Inflammatory macrophage treated with lipopolysaccharide for 4 hours (primary cell): ENCODE measurements around the gene TNFAIP2.

Experiments
- DNase-seq: peaks from one replicate; pipeline ENCODE4 v3.0.0-alpha.2; 2020

TNFAIP2 gene

DNA sequence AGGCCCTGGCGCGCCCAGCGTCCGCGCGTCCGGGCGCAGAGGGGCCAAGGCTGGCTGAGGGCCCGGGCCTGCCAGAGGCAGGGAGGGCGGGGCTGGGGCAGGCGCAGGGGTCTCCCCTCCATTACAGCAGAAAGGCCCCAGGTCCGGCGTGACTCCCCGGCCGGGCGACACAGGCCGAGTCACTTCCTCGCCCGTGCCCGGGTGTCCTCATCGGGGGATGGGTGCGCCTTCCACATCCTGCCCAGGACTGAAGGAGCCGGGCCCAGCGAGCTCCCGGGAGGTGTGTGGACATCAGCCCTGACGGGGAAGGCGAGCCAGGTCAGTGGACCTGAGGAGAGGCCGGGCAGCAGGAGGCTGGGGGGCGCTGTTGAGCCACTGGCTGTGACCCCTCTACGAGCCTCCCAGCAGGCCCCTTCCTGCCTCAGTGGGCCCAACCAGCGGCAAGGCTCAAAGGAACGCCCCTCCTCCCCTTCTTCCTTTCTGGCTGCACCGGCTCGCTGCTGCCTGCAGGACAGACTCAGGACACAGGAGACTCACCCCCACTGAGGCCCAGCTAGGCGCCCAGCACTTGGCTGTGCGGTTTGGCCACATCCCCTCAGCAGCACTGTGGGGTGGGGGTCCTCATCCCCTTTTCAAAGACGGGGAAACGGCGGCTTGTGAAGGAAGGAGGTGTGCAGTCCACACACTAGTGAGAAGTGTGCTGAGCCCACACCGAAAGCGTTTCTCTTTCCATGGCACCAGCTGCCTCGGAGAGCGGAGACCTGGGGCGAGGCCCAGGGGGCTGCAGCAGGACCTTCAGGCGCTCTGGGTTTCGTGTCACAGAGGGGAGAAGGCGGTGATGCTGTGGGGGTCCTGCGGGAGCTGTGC, 606 bp downstream of the TNFAIP2 start:
- DNase-seq: peak; percentile 77

DNA sequence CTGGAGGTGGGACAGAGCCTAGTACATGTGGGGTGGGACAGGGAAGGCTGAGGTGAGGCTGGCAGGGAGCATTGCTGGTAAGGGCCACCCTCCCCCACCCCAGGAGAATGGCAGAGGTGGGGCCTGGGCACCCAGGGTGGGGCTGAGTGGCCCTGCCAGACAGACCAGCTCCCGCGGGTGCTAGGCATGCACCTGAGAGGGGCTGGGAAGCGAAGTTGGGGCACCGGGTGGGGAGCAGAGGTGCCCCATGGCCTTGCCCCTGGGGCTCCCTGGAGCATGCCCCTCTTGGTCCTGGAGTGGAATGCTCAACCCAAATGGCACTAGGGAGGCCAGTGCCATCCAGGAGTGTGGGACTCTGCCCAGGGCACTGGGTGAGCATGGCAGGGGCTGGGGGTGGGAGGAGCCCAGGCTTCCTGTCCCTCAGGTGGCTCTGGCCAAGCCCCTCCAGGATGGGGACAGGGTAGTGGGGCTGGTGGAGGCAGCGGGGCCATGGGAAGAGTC, 1.3 kb downstream of the TNFAIP2 start:
- DNase-seq: no peak

DNA sequence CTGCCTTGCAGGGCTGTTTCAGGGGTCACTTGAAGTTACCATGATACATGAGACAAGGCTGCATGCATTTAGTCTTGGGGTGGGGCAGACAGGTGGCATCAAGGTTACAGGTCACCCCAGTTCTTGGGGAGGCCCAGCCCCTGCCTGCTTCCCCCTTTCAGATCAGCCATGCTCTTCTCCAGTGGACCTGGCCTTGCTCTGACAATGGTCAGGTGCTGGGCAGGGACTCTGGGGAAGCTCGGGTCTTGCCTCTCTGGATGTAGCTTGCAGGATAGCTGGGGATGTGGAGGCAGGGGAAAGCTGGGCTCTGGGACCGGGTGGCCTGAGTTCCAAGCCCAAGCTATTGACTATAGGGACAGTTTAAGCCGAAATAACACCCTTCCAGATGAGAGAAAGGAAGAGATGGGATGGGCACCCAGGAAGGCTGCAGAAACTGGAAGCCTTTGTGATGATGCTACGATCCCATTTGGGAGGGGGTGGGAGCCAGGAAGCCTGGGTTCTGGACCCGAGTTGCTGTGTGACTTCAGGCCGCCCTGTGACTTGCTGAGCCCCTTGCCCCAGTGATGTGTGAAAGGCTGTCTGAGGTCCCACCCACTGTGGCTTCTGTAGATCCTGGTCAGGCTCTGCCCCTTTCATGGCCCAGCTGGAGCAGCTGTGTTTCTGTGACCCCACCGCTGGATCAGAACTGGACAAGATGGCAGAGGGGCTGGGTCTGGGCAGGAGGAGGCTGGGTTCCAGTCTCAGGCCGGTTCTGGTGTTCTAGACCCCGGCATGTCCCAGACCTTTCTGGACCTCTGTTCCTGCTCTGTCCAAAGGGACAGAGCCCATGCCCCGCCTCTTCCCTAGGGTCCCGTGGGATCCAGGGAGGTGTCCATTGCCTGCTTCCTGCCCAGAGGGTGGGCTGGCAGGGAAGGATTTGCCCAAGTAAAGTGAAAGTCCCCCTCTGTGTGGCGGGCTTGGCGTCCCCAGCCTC, 2.1 kb downstream of the TNFAIP2 start:
- no peak for DNase-seq

DNA sequence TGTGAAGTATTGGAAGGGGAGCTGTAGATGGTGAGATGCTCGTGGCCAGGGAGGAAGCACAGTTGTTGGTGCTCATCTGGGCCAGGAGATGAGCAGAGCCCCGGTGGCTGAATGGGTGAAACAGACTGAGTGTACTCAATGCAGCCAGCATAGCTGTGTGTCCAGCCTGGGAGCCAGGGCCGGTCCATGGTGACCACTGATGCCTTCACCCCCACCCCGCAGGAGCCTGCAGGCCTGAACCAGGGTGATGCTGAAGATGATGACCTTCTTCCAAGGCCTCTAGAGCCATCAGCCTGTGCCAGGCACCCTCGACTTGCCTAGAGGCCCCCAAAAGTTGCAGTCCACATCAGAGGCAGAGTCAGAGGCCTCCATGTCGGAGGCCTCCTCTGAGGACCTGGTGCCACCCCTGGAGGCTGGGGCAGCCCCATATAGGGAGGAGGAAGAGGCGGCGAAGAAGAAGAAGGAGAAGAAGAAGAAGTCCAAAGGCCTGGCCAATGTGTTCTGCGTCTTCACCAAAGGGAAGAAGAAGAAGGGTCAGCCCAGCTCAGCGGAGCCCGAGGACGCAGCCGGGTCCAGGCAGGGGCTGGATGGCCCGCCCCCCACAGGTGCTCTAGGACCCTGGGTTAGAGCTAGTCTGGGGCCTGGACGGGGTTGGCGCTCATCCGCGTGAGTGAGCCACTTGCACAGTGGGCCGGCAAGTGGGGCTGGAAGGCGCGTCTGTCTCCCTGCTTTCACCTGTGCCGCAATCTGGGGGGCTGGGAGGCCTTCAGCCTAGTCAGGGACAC, 3.0 kb downstream of the TNFAIP2 start:
- DNase-seq: no peak

DNA sequence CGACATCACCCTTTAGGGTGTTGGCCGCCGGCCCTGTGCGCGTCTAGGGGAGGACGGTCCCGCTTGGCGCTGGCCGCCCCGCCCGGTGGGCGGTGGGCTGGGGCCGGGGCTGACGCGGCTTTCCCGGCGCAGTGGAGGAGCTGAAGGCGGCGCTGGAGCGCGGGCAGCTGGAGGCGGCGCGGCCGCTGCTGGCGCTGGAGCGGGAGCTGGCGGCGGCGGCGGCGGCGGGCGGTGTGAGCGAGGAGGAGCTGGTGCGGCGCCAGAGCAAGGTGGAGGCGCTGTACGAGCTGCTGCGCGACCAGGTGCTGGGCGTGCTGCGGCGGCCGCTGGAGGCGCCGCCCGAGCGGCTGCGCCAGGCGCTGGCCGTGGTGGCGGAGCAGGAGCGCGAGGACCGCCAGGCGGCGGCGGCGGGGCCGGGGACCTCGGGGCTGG, 3.6 kb downstream of the TNFAIP2 start:
- DNase-seq: no peak

DNA sequence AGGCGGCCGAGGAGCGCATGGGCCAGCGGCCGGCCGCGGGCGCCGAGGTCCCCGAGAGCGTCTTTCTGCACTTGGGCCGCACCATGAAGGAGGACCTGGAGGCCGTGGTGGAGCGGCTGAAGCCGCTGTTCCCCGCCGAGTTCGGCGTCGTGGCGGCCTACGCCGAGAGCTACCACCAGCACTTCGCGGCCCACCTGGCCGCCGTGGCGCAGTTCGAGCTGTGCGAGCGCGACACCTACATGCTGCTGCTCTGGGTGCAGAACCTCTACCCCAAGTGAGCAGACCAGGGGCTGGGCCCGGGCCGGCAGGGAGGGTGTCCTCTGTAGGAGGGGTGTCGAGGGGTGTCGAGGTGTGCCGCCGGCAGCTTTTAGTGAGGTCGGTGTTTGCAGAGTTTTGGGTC, 4.1 kb downstream of the TNFAIP2 start:
- DNase-seq: no peak

DNA sequence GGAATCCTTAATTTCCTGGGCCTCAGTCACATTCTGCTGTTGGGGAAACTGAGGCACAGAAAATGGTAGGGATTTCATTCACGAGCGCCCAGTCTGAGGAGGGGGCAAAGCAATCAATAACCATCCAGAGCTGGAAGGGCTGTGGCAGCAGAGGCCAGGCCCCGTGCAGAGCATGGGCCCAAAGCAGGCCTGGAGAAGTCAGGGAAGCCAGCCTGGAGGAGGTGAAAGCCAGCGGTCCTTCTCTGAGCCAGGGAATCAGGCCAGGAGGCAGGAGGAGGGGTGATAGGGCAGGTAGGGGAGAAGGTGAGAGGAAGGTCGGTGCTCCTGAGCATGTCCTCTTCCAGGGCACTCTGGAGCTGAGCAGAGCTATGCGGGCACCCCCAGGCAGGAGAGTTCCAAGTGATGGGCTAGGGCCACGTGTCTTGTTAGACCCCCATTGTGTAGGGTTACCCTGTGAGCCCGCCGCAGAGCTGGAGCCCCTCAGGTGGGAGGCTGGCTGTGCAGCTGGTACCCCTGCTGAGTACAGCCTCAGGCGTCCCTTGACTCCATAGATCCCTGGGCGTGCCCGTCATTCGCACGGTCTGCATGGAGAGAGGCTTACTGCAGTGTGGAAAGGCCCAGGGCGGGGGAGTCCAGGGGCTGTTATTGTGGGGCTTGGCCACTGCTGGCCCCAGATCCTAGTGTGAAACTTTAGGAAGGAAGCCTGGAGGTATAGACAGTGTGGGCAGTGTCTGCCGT, 4.8 kb downstream of the TNFAIP2 start:
- no peak for DNase-seq

DNA sequence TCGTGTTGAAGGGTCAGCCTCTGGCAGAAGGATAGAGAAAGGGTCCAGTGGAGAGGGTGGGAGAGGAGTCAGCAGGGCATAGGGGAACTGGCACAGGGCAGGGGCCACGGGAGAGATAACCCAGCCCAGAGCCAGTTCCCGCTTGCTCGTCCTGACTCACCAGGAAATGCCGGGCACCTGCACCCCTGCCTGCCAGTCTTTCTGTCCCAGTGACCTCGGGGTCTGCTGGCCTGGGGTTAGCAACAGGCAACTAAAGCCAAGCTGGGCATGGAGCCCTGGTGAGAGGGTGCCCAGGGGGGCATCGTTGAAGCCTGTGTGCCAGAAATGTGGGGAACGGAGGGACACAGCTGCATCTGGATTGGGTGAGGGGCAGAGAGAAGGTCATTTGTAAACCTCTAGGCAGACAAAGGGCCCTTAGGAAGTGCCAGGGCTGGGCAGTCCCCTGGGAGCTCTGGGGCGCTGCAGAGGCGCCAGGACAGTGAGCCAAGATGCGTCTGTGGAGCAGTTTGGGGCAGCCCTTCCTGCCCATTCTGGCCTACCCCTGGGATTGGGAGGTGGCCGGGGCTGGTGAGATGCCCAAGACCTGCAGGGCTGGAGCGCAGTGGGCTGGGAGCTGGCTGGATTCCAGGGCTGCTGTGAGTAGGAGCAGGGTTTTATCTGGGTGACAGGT, 5.5 kb downstream of the TNFAIP2 start:
- no peak for DNase-seq

DNA sequence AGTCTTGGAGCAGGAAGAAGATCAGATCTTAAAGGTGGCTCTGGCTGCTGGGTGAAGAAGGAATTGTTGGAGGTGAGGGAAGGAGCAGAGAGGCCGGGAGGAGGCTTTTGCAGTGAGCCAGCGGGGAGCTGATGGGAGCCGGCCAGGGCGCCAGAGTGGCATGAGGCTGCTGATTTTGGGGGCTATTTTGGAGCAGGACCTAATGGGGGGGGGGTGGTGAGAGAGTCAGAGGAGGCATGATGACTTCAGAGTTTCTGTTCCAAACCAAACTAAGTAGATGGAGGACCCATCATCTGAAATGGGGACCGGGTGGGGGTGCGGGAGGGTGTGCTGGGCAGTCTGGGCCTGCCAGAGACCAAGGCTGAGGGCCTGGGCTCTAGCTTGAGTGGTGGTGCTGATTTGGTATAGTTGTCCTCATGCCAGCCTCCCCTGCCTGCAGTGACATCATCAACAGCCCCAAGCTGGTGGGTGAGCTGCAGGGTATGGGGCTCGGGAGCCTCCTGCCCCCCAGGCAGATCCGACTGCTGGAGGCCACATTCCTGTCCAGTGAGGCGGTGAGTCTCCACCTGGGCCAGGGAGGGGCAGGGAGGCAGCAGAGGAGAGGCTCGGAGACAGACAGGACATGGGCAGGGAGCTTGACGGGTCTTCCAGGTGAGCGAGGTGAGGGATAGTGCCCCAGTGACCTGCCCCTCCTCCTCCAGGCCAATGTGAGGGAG, 6.2 kb downstream of the TNFAIP2 start:
- DNase-seq: no peak

DNA sequence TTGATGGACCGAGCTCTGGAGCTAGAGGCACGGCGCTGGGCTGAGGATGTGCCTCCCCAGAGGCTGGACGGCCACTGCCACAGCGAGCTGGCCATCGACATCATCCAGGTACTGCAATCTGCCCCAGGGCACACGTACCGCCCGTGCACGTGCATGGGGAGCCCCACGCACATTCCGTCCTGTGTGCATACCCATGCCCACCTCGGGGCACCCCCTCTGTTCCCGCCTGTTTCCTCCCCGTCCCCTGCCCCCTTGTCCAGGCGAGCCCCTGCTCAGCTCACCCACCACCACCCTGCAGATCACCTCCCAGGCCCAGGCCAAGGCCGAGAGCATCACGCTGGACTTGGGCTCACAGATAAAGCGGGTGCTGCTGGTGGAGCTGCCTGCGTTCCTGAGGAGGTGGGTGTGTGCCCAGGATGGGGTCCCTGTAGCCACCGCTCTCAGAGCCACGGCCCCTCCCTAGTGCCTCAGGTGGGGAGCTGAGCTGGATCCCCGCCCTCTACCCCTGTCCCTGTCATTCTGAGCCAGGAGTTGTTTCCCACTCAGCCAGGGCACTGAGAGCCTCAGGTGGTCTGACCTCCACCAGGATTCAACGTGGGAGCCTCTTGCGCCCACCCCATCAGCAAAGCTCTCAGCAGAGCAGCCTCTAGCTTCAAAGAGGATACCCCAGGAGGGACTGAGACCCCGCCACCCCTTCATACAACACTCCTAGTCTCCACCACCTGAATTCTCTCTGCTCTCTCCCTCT, 6.9 kb downstream of the TNFAIP2 start:
- no peak for DNase-seq

DNA sequence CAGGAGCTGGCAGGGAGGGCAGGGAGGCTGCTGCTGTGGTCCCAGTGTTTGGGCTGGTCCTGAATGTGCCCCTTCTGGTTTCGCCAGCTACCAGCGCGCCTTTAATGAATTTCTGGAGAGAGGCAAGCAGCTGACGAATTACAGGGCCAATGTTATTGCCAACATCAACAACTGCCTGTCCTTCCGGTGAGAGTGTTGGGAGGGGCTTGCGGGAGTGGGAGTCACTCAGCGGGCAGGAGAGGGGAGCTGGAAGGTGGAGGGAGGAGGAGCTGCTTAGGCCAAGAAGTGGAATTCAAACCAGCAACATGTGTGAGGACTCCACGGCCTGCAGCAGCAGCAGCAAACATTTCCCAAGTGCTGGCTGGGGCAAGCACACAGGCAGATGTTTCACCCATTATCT, 7.7 kb downstream of the TNFAIP2 start:
- no peak for DNase-seq

DNA sequence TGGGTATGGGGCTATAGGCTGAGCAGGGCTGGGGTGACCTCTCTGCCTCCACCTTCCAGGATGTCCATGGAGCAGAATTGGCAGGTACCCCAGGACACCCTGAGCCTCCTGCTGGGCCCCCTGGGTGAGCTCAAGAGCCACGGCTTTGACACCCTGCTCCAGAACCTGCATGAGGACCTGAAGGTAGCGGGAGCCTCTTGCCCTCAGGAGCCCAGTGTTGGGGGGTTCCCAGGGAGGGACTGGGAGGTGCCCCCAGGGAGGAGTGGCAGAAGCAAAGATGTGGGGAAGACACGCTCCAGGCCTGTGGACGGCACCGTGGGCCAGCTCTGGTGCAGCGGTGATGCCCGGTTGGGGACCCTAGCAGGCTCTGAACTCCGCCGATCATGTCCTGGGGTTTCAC, 8.3 kb downstream of the TNFAIP2 start:
- no peak for DNase-seq

DNA sequence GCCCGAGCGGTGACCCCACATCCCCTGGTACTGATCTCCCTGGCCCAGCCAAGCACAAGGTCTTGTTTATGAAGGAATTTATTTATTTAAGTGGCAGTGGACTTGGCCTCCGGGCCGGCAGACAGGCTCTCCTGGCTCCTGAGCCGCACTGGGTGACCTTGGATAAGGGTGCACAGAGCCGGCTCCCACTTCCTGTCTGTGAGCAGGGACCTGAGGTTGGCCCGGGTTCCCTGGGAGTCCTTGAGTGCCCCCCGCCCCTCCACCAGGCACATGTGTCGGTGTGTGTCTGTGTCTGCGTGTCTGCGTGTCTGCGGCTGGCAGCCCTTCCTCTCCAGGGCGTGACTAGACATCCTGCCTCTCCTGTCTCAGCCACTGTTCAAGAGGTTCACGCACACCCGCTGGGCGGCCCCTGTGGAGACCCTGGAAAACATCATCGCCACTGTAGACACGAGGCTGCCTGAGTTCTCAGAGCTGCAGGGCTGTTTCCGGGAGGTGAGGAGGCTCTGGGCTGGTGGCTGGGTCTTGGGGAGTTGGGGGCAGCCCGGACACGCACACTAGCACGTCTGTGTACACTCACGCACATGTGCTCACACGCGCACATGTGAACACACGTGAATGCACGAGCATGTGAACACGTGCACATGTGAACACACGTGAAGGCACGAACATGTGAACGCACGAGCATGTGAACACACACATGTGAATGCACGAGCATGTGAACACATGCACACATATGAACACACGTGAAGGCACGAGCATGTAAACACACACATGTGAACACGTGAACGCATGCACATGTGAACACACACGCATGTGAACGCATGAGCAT, 9.3 kb downstream of the TNFAIP2 start:
- no peak for DNase-seq

DNA sequence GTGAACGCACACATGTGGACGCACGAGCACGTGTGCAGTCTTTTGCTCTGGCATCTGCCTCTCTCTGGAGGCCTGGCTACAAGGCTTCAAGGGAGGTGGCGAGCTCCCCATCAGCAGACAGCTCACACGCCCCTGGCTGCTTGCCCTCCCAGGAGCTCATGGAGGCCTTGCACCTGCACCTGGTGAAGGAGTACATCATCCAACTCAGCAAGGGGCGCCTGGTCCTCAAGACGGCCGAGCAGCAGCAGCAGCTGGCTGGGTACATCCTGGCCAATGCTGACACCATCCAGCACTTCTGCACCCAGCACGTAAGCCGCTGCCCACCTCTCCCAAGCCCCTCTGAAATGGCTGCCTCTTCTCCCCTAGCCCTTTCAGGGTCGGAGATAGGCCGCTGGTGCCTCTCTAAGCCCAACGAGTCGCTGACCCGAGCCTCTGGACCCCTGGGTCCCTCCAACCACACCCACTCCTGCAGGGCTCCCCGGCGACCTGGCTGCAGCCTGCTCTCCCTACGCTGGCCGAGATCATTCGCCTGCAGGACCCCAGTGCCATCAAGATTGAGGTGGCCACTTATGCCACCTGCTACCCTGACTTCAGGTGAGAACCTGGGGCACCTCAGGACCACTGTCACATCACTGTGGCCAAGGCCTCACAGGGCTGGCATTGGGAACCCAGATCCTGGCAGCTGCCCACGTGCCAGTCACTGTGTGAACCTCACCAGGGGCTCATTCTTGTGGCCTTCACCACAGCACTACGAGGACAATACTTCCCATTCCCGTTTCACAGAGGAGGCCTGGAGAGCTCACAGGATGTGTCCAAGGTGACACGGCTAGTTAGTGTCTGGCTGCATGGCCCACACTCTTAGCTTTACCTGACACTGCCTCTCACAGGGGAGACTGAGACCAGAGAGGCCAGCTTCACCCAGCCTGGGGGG, 10.2 kb downstream of the TNFAIP2 start:
- DNase-seq: no peak

DNA sequence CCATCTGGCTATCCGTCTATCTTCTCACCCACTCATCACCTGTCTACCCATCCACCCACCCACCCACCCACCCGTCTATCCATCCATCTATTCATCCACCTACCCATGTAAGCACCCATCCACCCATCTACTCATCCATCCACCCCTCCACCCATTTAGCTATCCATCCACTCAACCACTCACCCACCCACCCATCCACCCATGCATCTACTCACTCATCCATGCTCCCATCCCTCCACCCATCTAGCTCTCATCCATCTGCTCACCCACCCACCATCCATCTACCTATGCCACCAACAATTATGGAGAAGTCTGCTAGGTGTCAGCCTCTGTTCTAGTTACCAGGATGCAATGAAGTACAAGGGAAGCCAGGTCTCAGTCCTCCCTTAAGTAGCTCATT, 11.1 kb downstream of the TNFAIP2 start:
- no peak for DNase-seq

DNA sequence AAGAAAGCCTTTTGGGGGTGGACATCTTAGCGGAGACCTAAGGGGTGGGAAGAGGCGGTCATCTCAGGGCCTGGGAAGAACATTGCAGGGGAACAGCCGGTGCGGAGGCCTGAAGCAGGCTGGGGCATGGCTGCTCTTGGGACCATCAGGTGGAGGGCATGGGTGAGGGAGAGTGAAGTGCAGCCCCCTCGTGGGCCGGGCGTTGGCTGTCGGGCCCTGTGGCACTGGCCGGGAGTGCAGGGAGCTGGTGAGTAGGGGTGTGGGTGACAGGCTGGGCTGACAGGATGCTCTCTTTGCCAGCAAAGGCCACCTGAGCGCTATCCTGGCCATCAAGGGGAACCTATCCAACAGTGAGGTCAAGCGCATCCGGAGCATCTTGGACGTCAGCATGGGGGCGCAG, 11.7 kb downstream of the TNFAIP2 start:
- DNase-seq: no peak

DNA sequence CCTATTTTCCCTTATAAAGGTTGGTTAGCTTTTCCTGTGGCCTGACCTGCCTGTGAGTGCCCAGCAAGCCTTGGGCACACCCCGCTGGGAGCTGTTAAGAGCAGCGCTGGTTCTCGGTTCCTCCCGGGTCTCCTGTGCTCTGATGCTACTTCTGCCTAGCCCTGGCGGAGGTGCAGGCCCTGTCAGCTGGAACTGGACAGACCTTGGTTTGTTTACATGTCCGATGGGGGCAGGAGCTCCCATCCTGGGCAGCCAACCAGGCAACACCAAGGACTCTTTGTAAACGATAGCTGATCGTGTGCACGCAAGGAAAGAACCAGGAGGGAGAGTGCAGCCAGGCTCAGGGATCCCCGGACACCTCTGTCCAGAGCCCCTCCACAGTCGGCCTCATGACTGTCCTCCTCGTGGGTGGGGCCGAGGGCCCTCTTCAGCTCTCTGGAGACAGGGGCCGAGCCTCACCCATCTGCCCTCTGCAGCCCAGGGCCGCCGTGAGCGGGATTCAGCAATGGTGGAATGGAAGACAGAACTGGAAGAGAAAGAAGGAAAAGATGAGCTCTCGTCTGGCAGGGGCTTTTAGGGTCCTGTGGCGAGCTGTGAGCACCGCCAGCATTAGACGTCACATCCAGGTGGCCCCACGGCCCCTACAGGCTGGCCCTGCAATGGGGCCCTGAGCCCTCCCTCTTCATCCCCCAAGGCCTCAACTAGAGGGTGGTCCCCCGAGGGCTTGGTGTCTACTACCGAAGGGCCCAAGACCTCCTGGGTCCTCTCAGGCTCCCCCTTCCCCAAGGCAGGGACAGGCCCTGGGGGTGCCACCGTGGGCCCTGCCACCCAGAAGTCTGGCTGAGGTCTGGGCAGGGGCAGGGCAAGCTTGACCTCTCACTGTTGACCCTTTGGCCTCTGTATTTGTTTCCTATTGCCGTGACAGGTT, 12.3 kb downstream of the TNFAIP2 start:
- no peak for DNase-seq
